H1 (cell line): ENCODE measurements around the gene TFF3. TPM values are rescaled to one million over a fixed set of nuclear protein-coding genes. Genes with fewer than 3 reads are reported as not detected.

ENCODE experiments used
- CTCF ChIA-PET: fragments of 300-600 bp; sonication (Branson Sonifier 250); formaldehyde crosslinking; loops from one replicate; lab custom pipeline; 2021; ENCODE audit not compliant: partially characterized antibody; lab: Charles Lee
- POLR2A ChIA-PET: fragments of 300-600 bp; sonication (Branson Sonifier 250); formaldehyde crosslinking; loops from one replicate; lab custom pipeline; 2021; ENCODE audit warnings: inconsistent platforms; ENCODE audit not compliant: partially characterized antibody; lab: Charles Lee
- DNase-seq, 2 experiments: peaks; one replicate each; pipeline versions ENCODE4 v3.0.0 to v3.0.0-alpha.2; 2010 to 2022; ENCODE audit warnings: low spot score in 2 of 2, low read depth in 1 of 2, mixed read lengths in 1 of 2
- FAIRE-seq: peaks from 2 replicates; lab custom pipeline; 2011; peaks lifted over from hg19 to GRCh38; lab: Jason Lieb, UNC
- H2AFZ ChIP-seq: 2 replicates; pipeline ENCODE4 v1.8.1; 2012; ENCODE audit warnings: low read length, inconsistent platforms
- H2AK5ac ChIP-seq: 2 replicates; pipeline ENCODE4 v1.6.1; 2013; ENCODE audit warnings: low read depth, low read length
- H2BK120ac ChIP-seq: replicated peaks from 2 replicates; pipeline ENCODE3; 2013; ENCODE audit warnings: low read depth, low read length, inconsistent platforms
- H2BK12ac ChIP-seq: 2 replicates; pipeline ENCODE4 v1.6.1; 2013; ENCODE audit warnings: low read depth, low read length
- H2BK15ac ChIP-seq: 2 replicates; pipeline ENCODE4 v1.6.1; 2013; ENCODE audit warnings: low read length
- H2BK20ac ChIP-seq: 2 replicates; pipeline ENCODE4 v1.6.1; 2013; ENCODE audit warnings: low read length
- H2BK5ac ChIP-seq: 2 replicates; pipeline ENCODE4 v1.6.1; 2013; ENCODE audit warnings: low read depth, low read length
- H3K14ac ChIP-seq: 2 replicates; pipeline ENCODE4 v1.6.1; 2013; ENCODE audit warnings: inconsistent platforms; ENCODE audit not compliant: insufficient read length
- H3K18ac ChIP-seq: 2 replicates; pipeline ENCODE4 v1.6.1; 2013; ENCODE audit warnings: low read length; ENCODE audit errors: extremely low read depth
- H3K23ac ChIP-seq: 2 replicates; pipeline ENCODE4 v1.6.1; 2013; ENCODE audit warnings: inconsistent platforms; ENCODE audit not compliant: insufficient read length
- H3K23me2 ChIP-seq: 2 replicates; pipeline ENCODE4 v1.6.1; 2013; ENCODE audit warnings: low read depth, low read length
- H3K27ac ChIP-seq: 2 replicates; pipeline ENCODE4 v1.6.1; 2011; ENCODE audit warnings: low read depth, low read length, inconsistent platforms
- H3K27me3 ChIP-seq, 4 experiments: replicated peaks in 1 of 4; 1 replicate in 1 of 4; 2 replicates in 3 of 4; pipeline versions ENCODE4 v1.6.1 to v1.8.1; 2011 to 2013; ENCODE audit warnings: low read length in 3 of 4, mild to moderate bottlenecking in 3 of 4, inconsistent platforms in 2 of 4, mixed read lengths in 2 of 4, moderate library complexity in 1 of 4; ENCODE audit not compliant: control insufficient read depth in 3 of 4, insufficient read depth in 3 of 4; ENCODE audit errors: extremely low read depth in 1 of 4
- H3K36me3 ChIP-seq, 4 experiments: 2 replicates each; pipeline versions ENCODE4 v1.6.1 to v1.8.1; 2011 to 2013; ENCODE audit warnings: mild to moderate bottlenecking in 4 of 4, low read length in 3 of 4, moderate library complexity in 2 of 4, control low read depth in 1 of 4, inconsistent platforms in 1 of 4; ENCODE audit not compliant: insufficient read depth in 4 of 4, control insufficient read depth in 2 of 4
- H3K4ac ChIP-seq: replicated peaks from 2 replicates; pipeline ENCODE3; 2013; ENCODE audit warnings: low read length, low read depth, mixed read lengths, inconsistent platforms; ENCODE audit not compliant: insufficient read length
- H3K4me1 ChIP-seq, 4 experiments: replicated peaks in 1 of 4; 1 replicate in 1 of 4; 2 replicates in 3 of 4; pipeline versions ENCODE4 v1.6.1 to v1.8.1; 2011 to 2013; ENCODE audit warnings: low read length in 3 of 4, inconsistent platforms in 2 of 4, mixed read lengths in 1 of 4; ENCODE audit not compliant: insufficient read depth in 4 of 4, control insufficient read depth in 3 of 4
- H3K4me2 ChIP-seq, 2 experiments: 2 replicates each; pipeline versions ENCODE4 v1.6.1 to v1.8.1; 2011 to 2013; ENCODE audit warnings: low read depth in 2 of 2, low read length in 2 of 2, control low read depth in 1 of 2, inconsistent platforms in 1 of 2, mild to moderate bottlenecking in 1 of 2; ENCODE audit not compliant: insufficient read depth in 1 of 2
- H3K4me3 ChIP-seq, 4 experiments: fragments of 200-600, 300-600 bp in 1 of 4; sonication (generic), shearing (Covaris generic), sonication (Bioruptor Twin) in 1 of 4; 2 replicates each; pipeline versions ENCODE4 v1.5.1 to v1.8.1; 2011 to 2016; ENCODE audit warnings: low read length in 4 of 4, low read depth in 3 of 4, control low read depth in 2 of 4, inconsistent platforms in 2 of 4, mild to moderate bottlenecking in 2 of 4, mixed read lengths in 1 of 4, moderate library complexity in 1 of 4; ENCODE audit not compliant: insufficient read depth in 2 of 4; ENCODE audit errors: extremely low read depth in 1 of 4
- H3K56ac ChIP-seq: replicated peaks from 2 replicates; pipeline ENCODE3; 2013; ENCODE audit warnings: low read depth, mild to moderate bottlenecking, mixed read lengths, low read length, inconsistent platforms; ENCODE audit not compliant: insufficient read length
- H3K79me1 ChIP-seq: 2 replicates; pipeline ENCODE4 v1.6.1; 2013; ENCODE audit warnings: low read depth, low read length, control low read depth
- H3K79me2 ChIP-seq, 2 experiments: 2 replicates each; pipeline versions ENCODE4 v1.6.1 to v1.8.1; 2012 to 2013; ENCODE audit warnings: low read length in 2 of 2, mild to moderate bottlenecking in 2 of 2, inconsistent platforms in 1 of 2; ENCODE audit not compliant: insufficient read depth in 2 of 2, control insufficient read depth in 1 of 2
- H3K9ac ChIP-seq, 4 experiments: replicated peaks in 1 of 4; 1 replicate in 1 of 4; 2 replicates in 3 of 4; pipeline versions ENCODE4 v1.6.1 to v1.8.1; 2011 to 2013; ENCODE audit warnings: low read depth in 3 of 4, low read length in 3 of 4, control low read depth in 2 of 4, mild to moderate bottlenecking in 2 of 4, moderate library complexity in 2 of 4, inconsistent platforms in 1 of 4; ENCODE audit errors: extremely low read depth in 1 of 4
- H3K9me3 ChIP-seq, 2 experiments: 2 replicates each; pipeline versions ENCODE4 v1.6.1 to v1.8.1; 2012 to 2013; ENCODE audit warnings: mild to moderate bottlenecking in 2 of 2, moderate library complexity in 2 of 2, control low read depth in 1 of 2, inconsistent platforms in 1 of 2, low read depth in 1 of 2, low read length in 1 of 2, mixed read lengths in 1 of 2; ENCODE audit not compliant: insufficient read depth in 2 of 2
- H4K20me1 ChIP-seq, 2 experiments: replicated peaks in 1 of 2; 2 replicates each; pipeline versions ENCODE3 to v1.8.1; 2011 to 2013; ENCODE audit warnings: inconsistent platforms in 2 of 2, low read length in 2 of 2, mild to moderate bottlenecking in 1 of 2; ENCODE audit not compliant: insufficient read depth in 2 of 2, control insufficient read depth in 1 of 2
- H4K5ac ChIP-seq: 2 replicates; pipeline ENCODE4 v1.6.1; 2013; ENCODE audit warnings: low read length, low read depth, mixed read lengths, inconsistent platforms; ENCODE audit not compliant: insufficient read length
- H4K8ac ChIP-seq: 2 replicates; pipeline ENCODE4 v1.8.0; 2013; ENCODE audit warnings: mild to moderate bottlenecking, moderate library complexity, low read length, inconsistent platforms; ENCODE audit not compliant: insufficient read depth; ENCODE audit errors: extremely low read depth
- H4K91ac ChIP-seq: replicated peaks from 2 replicates; pipeline ENCODE3; 2013; ENCODE audit warnings: low read length, mixed read lengths, inconsistent platforms; ENCODE audit not compliant: insufficient read length
- CEBPB ChIP-seq: IDR thresholded peaks from 2 replicates; pipeline ENCODE4 v1.6.1; 2012; ENCODE audit warnings: low read depth, low read length
- GTF2F1 ChIP-seq: IDR thresholded peaks from 2 replicates; pipeline ENCODE4 v1.6.1; 2012; ENCODE audit warnings: low read depth, low read length, improper control_type of control experiment, borderline replicate concordance
- KDM1A ChIP-seq: fragments of 200-600, 300-600 bp; sonication (generic); IDR thresholded peaks from 2 replicates; pipeline ENCODE4 v1.7.1; 2016; ENCODE audit warnings: mild to moderate bottlenecking, low read length, borderline replicate concordance
- POU5F1 ChIP-seq: IDR thresholded peaks from 2 replicates; pipeline ENCODE4 v1.6.1; 2011; ENCODE audit warnings: low read depth, mild to moderate bottlenecking, low read length, moderate library complexity
- RXRA ChIP-seq: IDR thresholded peaks from 2 replicates; pipeline ENCODE4 v1.6.1; 2011; ENCODE audit warnings: low read depth, mild to moderate bottlenecking, low read length, moderate library complexity; ENCODE audit not compliant: insufficient read depth
- SP1 ChIP-seq: IDR thresholded peaks from 2 replicates; pipeline ENCODE4 v1.6.1; 2011; ENCODE audit warnings: low read depth, low read length
- SP4 ChIP-seq: IDR thresholded peaks from 2 replicates; pipeline ENCODE4 v1.6.1; 2012; ENCODE audit warnings: low read length, inconsistent platforms
- TCF12 ChIP-seq: IDR thresholded peaks from 2 replicates; pipeline ENCODE4 v1.6.1; 2011; ENCODE audit warnings: low read depth, mild to moderate bottlenecking, low read length
- TEAD4 ChIP-seq: IDR thresholded peaks from 2 replicates; pipeline ENCODE4 v1.6.1; 2012; ENCODE audit warnings: low read depth, low read length, inconsistent platforms, mixed read lengths
- WGBS, 2 experiments: shearing (Covaris generic) in 1 of 2; methylation state at CpG; one replicate each; pipeline versions ENCODE4 v1.1.6 to v1.1.7; 2013 to 2015; ENCODE audit warnings: low lambda C conversion rate in 2 of 2, mixed read lengths in 2 of 2, inconsistent platforms in 1 of 2, low coverage in 1 of 2, missing lambda C conversion rate in 1 of 2; ENCODE audit not compliant: insufficient replicate concordance in 2 of 2, insufficient coverage in 1 of 2, insufficient read length in 1 of 2; ENCODE audit errors: extremely low coverage in 1 of 2, missing lambda C conversion rate in 1 of 2; 5-methylcytosine and 5-hydroxymethylcytosine counted together
- polyA plus RNA-seq, 7 experiments: library from polyadenylated mRNA; depleted of rRNA in 3 of 7; stranded (reverse) in 5 of 7; unstranded in 2 of 7; fragments of >200 nt in 5 of 7; fragments of 200-250 nt in 2 of 7; gene quantifications; 1 replicate in 5 of 7; 2 replicates in 1 of 7; 4 replicates in 1 of 7; pipeline versions ENCODE4 v1.2.1 to v1.2.3, GENCODE V29; 2011 to 2013; ENCODE audit warnings: missing spikeins in 2 of 7, mixed read lengths in 2 of 7
- total RNA-seq: library from RNA; stranded (reverse); fragmentation: NEBNext Ultra II Directional; extraction: Animal tissue kit (Norgen Biotek cat#: 25700); gene quantifications from 2 replicates; pipeline ENCODE4 v1.2.1, GENCODE V29; 2021
- TF ChIP-seq, protein P1 (sequence below): IDR thresholded peaks from 2 replicates; pipeline ENCODE4 v1.6.1; 2011; ENCODE audit warnings: low read depth, mild to moderate bottlenecking, low read length; ENCODE audit not compliant: insufficient read depth

TFF3 gene
- total and polyA plus RNA-seq, 2 of the 8 experiments (the other 6 are each of a cell fraction or from before 2014, with no cell fraction given): 1.7 to 6.7 TPM

DNA sequence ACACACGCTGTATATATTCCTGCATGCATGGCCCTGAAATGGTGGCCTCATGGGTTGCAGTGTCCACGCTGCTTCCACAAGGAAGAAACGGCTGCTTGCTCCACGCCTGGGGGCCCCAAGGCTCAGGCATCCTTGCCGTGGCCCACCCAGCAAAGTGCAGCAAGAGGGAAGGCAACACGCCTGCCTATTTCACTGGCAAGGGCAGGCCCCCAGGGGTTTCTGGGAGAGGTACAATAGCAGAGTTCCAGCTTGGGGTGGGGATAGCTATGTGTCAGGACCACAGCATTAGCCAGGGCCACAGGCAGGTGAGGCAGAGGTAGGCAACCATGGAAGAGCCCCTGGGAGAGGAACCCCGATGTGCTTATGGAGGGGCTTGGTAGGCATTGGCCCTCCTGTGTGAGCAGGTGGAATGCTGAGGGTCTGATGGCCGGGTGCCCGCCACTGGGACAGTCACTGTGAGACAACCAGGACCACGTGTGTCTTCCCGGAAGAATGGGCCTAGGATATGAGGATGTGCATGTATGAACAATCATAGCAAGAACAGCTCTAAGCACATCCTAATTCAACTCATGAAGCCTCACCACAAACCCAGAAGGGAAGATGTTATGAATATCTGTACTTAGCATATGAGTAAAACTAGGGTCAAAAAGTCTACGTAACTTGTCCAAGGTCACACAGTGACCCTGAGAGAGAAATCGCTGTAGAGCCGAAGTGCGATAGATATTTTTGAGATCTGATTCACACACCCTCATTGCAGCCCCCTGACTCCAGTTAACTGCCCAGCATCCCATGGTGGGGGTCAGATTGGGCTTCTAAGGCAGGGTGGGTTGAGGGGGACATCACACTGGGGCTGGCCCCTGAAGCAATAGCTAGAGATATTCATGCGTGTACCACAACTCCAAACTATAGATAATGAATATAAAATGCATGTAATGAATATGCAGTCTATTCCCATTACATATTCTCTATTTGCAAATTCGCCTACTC is 23.8 kb upstream of the TFF3 start:
- Histone ChIP-seq H3K23ac (no peak overlapping the region), H2AK5ac (no peak overlapping the region; the same call in 1 of the 2 replicates), H3K14ac (no peak overlapping the region), H3K9me3 (no peaks in the 10 kb centered on the region), H3K27me3 (no peaks in the 10 kb centered on the region), H3K4me1 (peaks cover 0 to 13% (median 4%) of the 10 kb centered on the region in 4 experiments; a peak in 6 of 7 replicates), H2BK15ac (0 out of 2 replicates have a peak overlapping the region, but pooled peaks have one; percentile 31), H3K79me2 (no peaks in the 10 kb centered on the region), H3K79me1 (no peaks in the 10 kb centered on the region), H3K27ac (no peak overlapping the region), H2BK5ac (peak overlapping the region; percentile 35; the same call in 1 of the 2 replicates), H3K56ac (no peak overlapping the region), H3K4me3 (no peak overlapping the region), H4K5ac (no peak overlapping the region), H2BK12ac (peak overlapping the region; percentile 77; the same call in 1 of the 2 replicates), H2AFZ (peak overlapping the region; percentile 87; the same call in 1 of the 2 replicates), H3K9ac (no peak overlapping the region), H3K4me2 (no peak overlapping the region), H3K23me2 (no peaks in the 10 kb centered on the region), H4K91ac (peak overlapping the region; percentile 29), H4K8ac (no peak overlapping the region), H3K36me3 (no peaks in the 10 kb centered on the region), H3K4ac (no peak overlapping the region), H2BK120ac (no peak overlapping the region), H2BK20ac (0 out of 2 replicates have a peak overlapping the region, but pooled peaks have one; percentile 57), H4K20me1 (no peaks in the 10 kb centered on the region), H3K18ac (0 out of 2 replicates have a peak overlapping the region, but pooled peaks have one; percentile 52)
- CTCF ChIA-PET: interaction anchor here (0.6 to 11.6 kb wide), 30 partner anchors 8 to 1389 kb away, joined by 3 to 137 read pairs (median 5); partner anchors contain the start of genes TFF3 and UBASH3A
- no peak for FAIRE-seq
- WGBS, 2 experiments: 94% methylated on average over 17 of the region's 17 CpGs; no CpG with 5 or more reads in 1 of the 2 experiments
- peak in 1 of 2 experiments; percentile 7 for DNase-seq
- POLR2A ChIA-PET: interaction anchor here (0.9 to 1.7 kb wide), 3 partner anchors 23 to 175 kb away, joined by 3 to 4 read pairs (median 3); no protein-coding TSS in a partner anchor
- TF ChIP-seq TEAD4 (no peak), GTF2F1 (no peak), TCF12 (no peak), RXRA (no peak), SP4 (no peak), SP1 (no peak), POU5F1 (no peak), KDM1A (no peak), CEBPB (no peak)
- TF ChIP-seq, protein P1, sequence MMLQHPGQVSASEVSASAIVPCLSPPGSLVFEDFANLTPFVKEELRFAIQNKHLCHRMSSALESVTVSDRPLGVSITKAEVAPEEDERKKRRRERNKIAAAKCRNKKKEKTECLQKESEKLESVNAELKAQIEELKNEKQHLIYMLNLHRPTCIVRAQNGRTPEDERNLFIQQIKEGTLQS: no peak
